ENCODE data around the gene PCBP3. TPM values are rescaled to one million over a fixed set of nuclear protein-coding genes. Genes with fewer than 3 reads are reported as not detected.

PCBP3 gene
- total RNA-seq, 1 donor from 2014 or later = not detected

- no peak overlapping the region for H3K4me3 ChIP-seq (ENCODE audit: low read depth, low read length)
- H3K27me3 ChIP-seq (ENCODE audit: control insufficient read depth, insufficient read depth, low read length) = no peaks in the 10 kb centered on the region
- no peak for TF ChIP-seq CTCF (IDR thresholded peaks at IDR 0.05; ENCODE audit: insufficient read depth, low read length, severe bottlenecking)
- DNase-seq (ENCODE audit: low read depth) (no peak), FAIRE-seq (no peak)
- no peaks in the 10 kb centered on the region for H3K36me3 ChIP-seq (ENCODE audit: control insufficient read depth, insufficient read depth, low read length)
These were observed 109.9 kb downstream of the PCBP3 start for GRCh38 chr21:45753445-45753844.

- FAIRE-seq = no peak
- no peak overlapping the region for H3K4me3 ChIP-seq (ENCODE audit: low read depth, low read length)
- no peak for TF ChIP-seq CTCF (IDR thresholded peaks at IDR 0.05; ENCODE audit: insufficient read depth, low read length, severe bottlenecking)
- DNase-seq (ENCODE audit: low read depth) = no peak
- no peaks in the 10 kb centered on the region for H3K36me3 ChIP-seq (ENCODE audit: control insufficient read depth, insufficient read depth, low read length)
- H3K27me3 ChIP-seq (ENCODE audit: control insufficient read depth, insufficient read depth, low read length) = no peaks in the 10 kb centered on the region
These were observed 112.5 kb downstream of the PCBP3 start for GRCh38 chr21:45756029-45756428.

- DNase-seq (ENCODE audit: low read depth) (no peak), FAIRE-seq (no peak)
- Histone ChIP-seq H3K36me3 (ENCODE audit: control insufficient read depth, insufficient read depth, low read length) (no peaks in the 10 kb centered on the region), H3K27me3 (ENCODE audit: control insufficient read depth, insufficient read depth, low read length) (no peaks in the 10 kb centered on the region), H3K4me3 (ENCODE audit: low read depth, low read length) (no peak overlapping the region)
- TF ChIP-seq CTCF (IDR thresholded peaks at IDR 0.05; ENCODE audit: insufficient read depth, low read length, severe bottlenecking) = no peak
These were observed 113.1 kb downstream of the PCBP3 start for GRCh38 chr21:45756669-45757068.

- no peak for FAIRE-seq
These were observed 118.2 kb downstream of the PCBP3 start for GRCh38 chr21:45761704-45762103.

GRCh38 chr21:45763074-45763473 lies 119.5 kb downstream of the PCBP3 start:
- H3K36me3 ChIP-seq (ENCODE audit: control insufficient read depth, insufficient read depth, low read length) = no peaks in the 10 kb centered on the region
- no peaks in the 10 kb centered on the region for H3K27me3 ChIP-seq (ENCODE audit: control insufficient read depth, insufficient read depth, low read length)
- TF ChIP-seq CTCF (IDR thresholded peaks at IDR 0.05; ENCODE audit: insufficient read depth, low read length, severe bottlenecking) = no peak
- DNase-seq (ENCODE audit: low read depth) (no peak), FAIRE-seq (no peak)
- no peak overlapping the region for H3K4me3 ChIP-seq (ENCODE audit: low read depth, low read length)

More at GRCh38 chr21:45761704-45762103, 118.2 kb downstream of the PCBP3 start:
- Histone ChIP-seq H3K27me3 (ENCODE audit: control insufficient read depth, insufficient read depth, low read length) (no peaks in the 10 kb centered on the region), H3K36me3 (ENCODE audit: control insufficient read depth, insufficient read depth, low read length) (no peaks in the 10 kb centered on the region), H3K4me3 (ENCODE audit: low read depth, low read length) (no peak overlapping the region)
- no peak for DNase-seq (ENCODE audit: low read depth)
- TF ChIP-seq CTCF (IDR thresholded peaks at IDR 0.05; ENCODE audit: insufficient read depth, low read length, severe bottlenecking) = no peak

GRCh38 chr21:45763506-45763905 lies 120.0 kb downstream of the PCBP3 start:
- Histone ChIP-seq H3K27me3 (ENCODE audit: control insufficient read depth, insufficient read depth, low read length) (no peaks in the 10 kb centered on the region), H3K4me3 (ENCODE audit: low read depth, low read length) (no peak overlapping the region), H3K36me3 (ENCODE audit: control insufficient read depth, insufficient read depth, low read length) (no peaks in the 10 kb centered on the region)
- TF ChIP-seq CTCF (IDR thresholded peaks at IDR 0.05; ENCODE audit: insufficient read depth, low read length, severe bottlenecking) = no peak
- FAIRE-seq (no peak), DNase-seq (ENCODE audit: low read depth) (no peak)

Data from bronchial epithelial cell (primary cell).